ENCODE measurements around the gene AGR2. TPM values are rescaled to one million over a fixed set of nuclear protein-coding genes. Genes with fewer than 3 reads are reported as not detected.
A peak's percentile ranks its signal among the peaks of the same experiment; 100 is the strongest.

The AGR2 gene
- total and polyA plus RNA-seq, 2 of the 4 experiments (the other 2 are of a cell fraction), result not detected

DNA sequence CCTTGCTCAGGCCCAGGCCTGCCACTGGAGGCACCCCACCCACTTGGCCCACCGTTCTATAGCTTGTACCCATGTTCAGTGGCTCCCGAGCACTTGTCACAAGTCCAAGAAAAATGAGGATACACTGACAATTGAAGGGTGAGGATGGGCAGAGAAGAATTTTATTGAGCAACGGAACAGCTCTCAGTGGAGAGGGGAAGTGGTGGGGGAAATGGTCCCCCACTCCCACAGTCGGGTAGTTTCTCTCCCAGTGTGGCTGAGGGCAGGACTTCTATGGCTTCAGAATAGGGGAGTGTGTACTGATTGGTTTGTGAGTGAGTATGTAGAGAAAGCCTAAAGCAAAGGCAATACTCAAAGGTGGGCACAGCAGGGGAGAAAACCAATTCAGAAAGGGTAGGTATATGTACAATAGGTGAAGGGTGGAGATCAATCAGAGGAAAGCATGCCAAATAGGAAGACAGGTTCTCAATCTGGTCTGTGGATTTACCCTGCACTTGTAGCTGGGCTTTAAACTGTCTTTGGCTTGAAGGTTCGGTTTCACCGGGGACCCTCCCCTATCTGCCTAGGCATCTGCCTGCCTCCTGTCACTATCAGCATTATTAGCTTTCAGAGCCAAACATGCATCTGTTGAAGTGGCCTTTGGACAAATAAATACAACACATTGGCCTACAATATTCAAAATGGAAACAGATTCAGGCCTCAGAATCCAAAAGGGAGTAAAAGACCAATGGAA is 60.1 kb downstream of the AGR2 start:
- H4K8ac ChIP-seq (ENCODE audit: low read depth in 2 of 2, low read length in 2 of 2), result no peak overlapping the region; a peak in 1 of 4 replicates
- no peak overlapping the region for H3K56ac ChIP-seq (ENCODE audit: extremely low read depth, insufficient read depth, low read length)
- no peak overlapping the region for H3K18ac ChIP-seq (ENCODE audit: low read depth, low read length)
- no peaks in the 10 kb centered on the region for H3K9me3 ChIP-seq (ENCODE audit: control insufficient read depth, insufficient read depth, low read length)
- H2BK120ac ChIP-seq (ENCODE audit: low read depth, low read length), result no peak overlapping the region
- DNase-seq, result no peak
- WGBS, 2 experiments (ENCODE audit: extremely low coverage in 2 of 2, insufficient read length in 1 of 2), result 50% methylated on average over 1 of the region's 6 CpGs; no CpG with 5 or more reads in 1 of the 2 experiments
- no peaks in the 10 kb centered on the region for H3K27me3 ChIP-seq (ENCODE audit: control insufficient read depth, insufficient read depth, low read length)
- no peak for ATAC-seq (ENCODE audit: low read depth)
- no peak overlapping the region for H2AK9ac ChIP-seq (replicated peaks; ENCODE audit: low read depth, low read length, poor library complexity)
- POLR2A ChIA-PET (ENCODE audit: unreplicated experiment), result no interaction called here
- no peak overlapping the region for H3K4me2 ChIP-seq (ENCODE audit: low read depth, low read length)
- H3K36me3 ChIP-seq (ENCODE audit: control insufficient read depth, insufficient read depth, low read length), result no peaks in the 10 kb centered on the region
- H3K4me3 ChIP-seq (ENCODE audit: insufficient read depth, low read depth, low read length), result no peak overlapping the region
- H3K79me1 ChIP-seq (ENCODE audit: low read depth in 1 of 2, low read length in 2 of 2), result no peaks in the 10 kb centered on the region
- dilution Hi-C loops (cut with HindIII; ENCODE audit: low sequenced_read_pairs, unreplicated experiment) (no loop called here), in situ Hi-C loops (cut with MboI; ENCODE audit: low sequenced_read_pairs) (no loop called here), intact Hi-C loops (cut with micrococcal nuclease) (no loop called here)
- H3K23ac ChIP-seq (ENCODE audit: low read depth, low read length), result no peak overlapping the region
- peaks cover 5% of the 10 kb centered on the region; the same call in 1 of the 2 replicates for H3K9me1 ChIP-seq (ENCODE audit: insufficient read depth, low read length)
- H4K20me1 ChIP-seq (ENCODE audit: insufficient read depth, low read length), result no peaks in the 10 kb centered on the region
- no TSS peak for BruUV-seq (replicated peaks)
- no peak overlapping the region for H4K5ac ChIP-seq (ENCODE audit: low read depth, low read length)
- H4K91ac ChIP-seq (ENCODE audit: insufficient read depth, low read depth, low read length), result no peak overlapping the region
- no peak overlapping the region for H2AFZ ChIP-seq (replicated peaks; ENCODE audit: low read length, poor library complexity)
- H3K4me1 ChIP-seq (ENCODE audit: control insufficient read depth, insufficient read depth, low read length), result peaks cover 2% of the 10 kb centered on the region
- H2AK5ac ChIP-seq (ENCODE audit: low read depth, low read length), result peak overlapping the region; percentile 62; the same call in 1 of the 2 replicates
- no peak overlapping the region for H2BK15ac ChIP-seq (ENCODE audit: low read depth, low read length)
- no peak overlapping the region for H3K27ac ChIP-seq (ENCODE audit: insufficient read depth, low read length)
- CTCF ChIA-PET, result interaction anchor here (1.2 to 1.4 kb wide), 2 partner anchors 10 to 29 kb away, joined by 3 read pairs; no protein-coding TSS in a partner anchor
- TF ChIP-seq NFE2L2 (IDR thresholded peaks at IDR 0.05; ENCODE audit: low read depth, low read length) (no peak), POLR2A (IDR thresholded peaks at IDR 0.05; ENCODE audit: low read depth, low read length) (no peak), RFX5 (IDR thresholded peaks at IDR 0.05; ENCODE audit: low read depth, low read length) (no peak)
- H3K9ac ChIP-seq (ENCODE audit: low read depth, low read length), result no peak overlapping the region
- H3K4ac ChIP-seq (ENCODE audit: low read depth, low read length), result peak overlapping the region; percentile 19; the same call in 1 of the 2 replicates
- no peak overlapping the region; the same call in 1 of the 2 replicates for H3K14ac ChIP-seq (replicated peaks; ENCODE audit: low read depth, low read length)
- H2BK5ac ChIP-seq (ENCODE audit: low read depth, low read length, poor library complexity, severe bottlenecking), result no peak overlapping the region
- no peak overlapping the region for H2BK20ac ChIP-seq (ENCODE audit: low read depth, low read length)
